GM21360 (cell line): ENCODE results near the gene CAVIN1.
"Not testable (repeated sequence)": the region's sequence is repeated elsewhere in the genome, so short reads cannot be mapped to it uniquely, and the experiment has no call there.

Source experiments
- ATAC-seq: cut with Tn5 transposase; IDR thresholded peaks from one replicate; pipeline ENCODE4 v1.9.1; 2021; ENCODE audit warnings: mild to moderate bottlenecking, moderate library complexity; ENCODE audit not compliant: unreplicated experiment

Gene CAVIN1

DNA sequence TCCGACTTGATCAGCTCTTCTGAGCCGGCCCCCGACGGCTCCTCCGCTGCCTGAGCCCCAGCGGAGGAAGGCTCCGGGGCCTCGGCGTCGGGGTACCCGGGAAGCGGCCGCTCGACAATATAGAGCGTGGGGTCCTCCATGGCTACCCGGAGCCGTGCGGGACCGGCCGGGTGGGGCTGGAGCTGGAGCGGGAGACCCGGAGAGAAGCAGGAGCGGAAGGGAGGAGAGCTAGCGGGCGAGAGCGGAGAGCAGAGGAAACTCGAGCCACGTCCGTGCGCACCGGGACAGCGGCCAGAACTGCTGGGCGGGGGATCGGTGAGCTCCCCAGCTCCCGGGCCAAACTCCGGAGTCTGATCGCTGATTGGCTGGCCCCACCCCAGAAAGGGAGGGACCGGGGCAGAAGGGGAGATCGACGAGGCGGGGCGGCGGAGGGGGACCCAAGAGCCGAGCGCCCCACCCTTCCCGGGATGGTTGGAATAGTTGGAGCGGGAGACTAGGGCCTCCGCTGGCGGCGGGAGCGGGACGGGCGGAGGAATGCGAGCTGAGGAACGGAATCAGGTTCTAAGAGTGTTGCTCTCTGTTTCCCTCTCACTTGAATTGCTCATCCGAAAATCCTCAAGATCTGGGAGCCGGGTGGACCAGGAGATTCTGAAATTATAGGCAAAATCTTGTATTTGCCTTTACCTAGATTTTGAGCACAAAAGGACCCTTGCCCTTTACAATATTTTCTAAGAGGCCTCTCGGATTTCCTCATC, at the start of gene CAVIN1:
Gene CAVIN1, minus strand, starts transcription at position 299 of the 755 bp plus-strand sequence. Its CDS starts 159 bp downstream, at position 140.
- no peak for ATAC-seq

DNA sequence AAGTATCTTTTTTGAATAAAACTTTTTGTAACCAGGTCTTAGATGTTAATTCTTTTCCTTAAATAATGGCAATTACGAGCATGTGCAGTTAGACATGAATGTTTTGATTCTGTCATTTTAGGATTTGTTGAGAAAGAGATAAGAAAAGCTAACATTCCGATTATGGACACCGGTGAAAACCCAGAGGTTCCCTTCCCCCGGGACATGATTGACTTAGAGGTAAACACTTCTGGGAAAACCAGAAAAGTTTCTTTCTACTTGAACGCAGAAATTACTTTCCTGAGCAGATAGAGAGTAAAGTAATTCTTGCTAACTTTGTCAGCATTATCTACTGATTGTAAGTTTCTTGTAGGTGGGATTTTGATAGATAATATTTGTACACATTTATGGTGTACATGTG, 44.8 kb upstream of the CAVIN1 start:
- ATAC-seq, result no peak

GRCh38 chr17:42463976-42464400, 40.9 kb upstream of the CAVIN1 start:
- ATAC-seq, result no peak

GRCh38 chr17:42460371-42460770, 37.3 kb upstream of the CAVIN1 start:
- no peak for ATAC-seq

DNA sequence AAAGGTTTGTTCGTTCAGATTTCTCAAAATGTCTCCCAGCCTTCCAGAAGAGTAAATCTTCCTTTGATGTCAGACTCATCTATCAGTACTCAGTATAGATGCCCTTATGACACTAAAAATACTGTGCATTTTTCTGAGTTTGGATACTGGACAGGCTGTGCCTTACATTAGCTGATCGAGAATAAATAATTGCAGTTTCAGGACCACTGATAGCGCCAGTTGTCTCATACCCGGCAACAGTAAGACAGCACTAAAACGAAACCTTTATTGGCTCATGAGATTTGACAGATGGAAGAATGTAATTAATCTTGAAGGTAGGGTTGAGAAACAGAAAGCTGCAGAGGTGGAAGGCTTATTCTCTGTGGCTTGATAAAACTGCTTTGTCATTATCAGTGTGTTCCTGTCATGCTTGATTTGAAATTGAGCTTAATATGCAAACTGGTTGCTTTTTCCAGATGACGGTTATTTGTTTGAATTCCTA, 36.8 kb upstream of the CAVIN1 start:
- ATAC-seq, result no peak

- ATAC-seq, result no peak
These were observed 36.3 kb upstream of the CAVIN1 start for GRCh38 chr17:42459256-42459800.

DNA sequence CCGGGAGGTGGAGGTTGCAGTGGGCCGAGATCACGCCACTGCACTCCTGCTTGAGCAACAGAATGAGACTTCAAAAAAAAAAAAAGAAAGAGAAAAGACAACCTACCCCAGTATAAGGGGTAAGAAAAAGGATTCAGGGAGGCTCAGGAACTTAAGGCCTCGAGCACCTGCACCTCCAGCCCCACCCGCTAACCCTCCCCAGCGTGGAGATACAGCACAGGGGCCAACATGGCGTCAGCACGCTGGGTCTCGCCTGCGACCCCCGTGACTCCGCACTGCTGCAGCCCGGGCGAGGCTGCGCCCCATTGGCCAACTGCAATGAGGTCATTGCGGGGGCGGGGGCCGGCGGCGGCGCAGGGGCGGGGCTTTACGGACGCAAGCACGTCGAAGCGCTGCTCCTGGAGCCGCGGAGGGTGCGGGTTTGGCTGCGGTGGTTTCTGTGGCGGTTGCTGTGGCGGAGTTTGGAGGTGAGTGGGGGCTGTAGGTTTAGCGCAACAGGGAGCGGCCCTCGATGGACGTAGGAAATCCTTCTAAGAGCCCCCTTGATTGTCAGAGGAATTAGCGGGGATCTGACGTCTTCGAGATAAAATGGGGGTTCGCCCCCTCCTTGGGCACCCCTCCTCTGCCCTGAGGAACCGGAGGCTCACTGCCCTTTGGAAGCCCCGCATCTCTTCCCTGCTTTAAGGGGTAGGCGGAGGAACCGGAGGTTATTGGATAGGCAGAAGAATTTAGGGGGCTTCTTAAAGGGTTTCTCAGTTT, 35.6 kb upstream of the CAVIN1 start, which contains the start of gene ATP6V0A1:
Gene ATP6V0A1, plus strand, starts transcription at position 382 of the 759 bp plus-strand sequence. CDS start 2,017 bp downstream, outside the sequence.
- peak; percentile 75 for ATAC-seq

DNA sequence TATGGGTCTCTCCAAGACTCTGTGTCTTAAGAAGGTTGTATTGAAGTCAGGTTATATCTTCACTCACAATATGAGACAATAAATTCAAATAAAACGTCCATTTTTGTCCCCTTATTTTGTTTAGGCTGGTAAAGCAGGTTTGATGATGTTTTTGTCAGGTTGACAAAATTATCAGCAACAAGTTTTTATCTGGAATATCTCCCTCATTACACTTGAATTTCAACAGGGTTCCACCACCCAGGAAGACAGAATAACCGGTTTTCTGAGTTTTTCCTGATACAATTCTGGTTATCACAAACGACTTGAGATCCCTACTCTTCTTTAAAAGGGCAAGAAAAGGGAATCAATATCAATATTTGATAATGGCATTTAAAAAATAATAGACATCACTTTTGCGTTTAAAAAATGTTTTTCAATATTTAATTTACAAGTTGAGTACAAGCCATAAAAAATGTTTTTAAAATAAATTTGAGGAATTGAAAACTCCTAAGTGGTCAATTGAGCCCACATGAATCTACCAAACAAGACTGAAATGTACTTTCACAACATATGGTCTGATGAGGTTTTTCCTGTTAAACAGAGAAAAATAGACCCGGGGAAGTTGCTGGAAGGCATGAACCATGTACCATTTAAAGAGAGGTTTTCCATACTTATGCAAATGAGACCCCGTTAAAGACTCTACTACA, 34.2 kb upstream of the CAVIN1 start:
- no peak for ATAC-seq

GRCh38 chr17:42456223-42457106, 33.4 kb upstream of the CAVIN1 start:
- ATAC-seq, result no peak

- not testable (repeated sequence) for ATAC-seq
These were observed 31.9 kb upstream of the CAVIN1 start for GRCh38 chr17:42454987-42455386.

DNA sequence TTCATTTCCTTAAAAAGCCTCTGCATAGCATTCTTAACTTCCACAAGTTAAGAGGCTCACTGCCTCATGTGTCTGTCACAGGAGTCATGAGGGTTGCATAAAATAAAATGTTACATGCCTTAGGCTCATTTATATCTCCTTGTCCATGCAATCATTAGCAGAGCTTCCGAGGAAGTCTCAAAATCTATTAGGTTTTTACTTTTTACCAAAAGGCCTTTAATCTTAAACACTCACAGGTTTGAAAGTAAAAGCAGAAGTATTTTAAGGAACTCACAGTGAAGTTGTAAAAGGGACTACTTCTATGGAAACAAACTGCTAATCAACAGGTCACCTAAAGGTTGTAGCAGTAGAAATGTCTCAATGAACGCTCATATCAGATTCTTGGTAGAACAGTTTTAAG, 30.4 kb upstream of the CAVIN1 start:
- ATAC-seq, result no peak

DNA sequence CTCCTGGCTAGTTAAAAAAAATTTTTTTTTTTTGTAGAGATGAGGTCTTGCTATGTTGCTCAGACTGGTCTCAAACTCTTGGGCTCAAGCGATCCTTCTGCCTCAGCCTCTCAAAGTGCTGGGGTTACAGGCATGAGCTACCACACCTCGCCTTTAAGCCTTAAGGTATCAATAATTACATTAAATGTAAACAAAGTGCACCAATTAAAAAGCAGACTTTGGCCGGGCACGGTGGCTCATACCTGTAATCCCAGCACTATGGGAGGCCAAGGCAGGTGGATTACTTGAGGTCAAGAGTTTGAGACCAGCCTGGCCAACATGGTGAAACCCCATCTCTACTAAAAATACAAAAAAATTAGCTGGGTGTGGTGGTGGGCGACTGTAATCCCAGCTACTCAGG, 28.2 kb upstream of the CAVIN1 start:
- ATAC-seq, result not testable (repeated sequence)

GRCh38 chr17:42449838-42450237, 26.8 kb upstream of the CAVIN1 start:
- ATAC-seq, result not testable (repeated sequence)

GRCh38 chr17:42449176-42449575, 26.1 kb upstream of the CAVIN1 start:
- not testable (repeated sequence) for ATAC-seq

- no peak for ATAC-seq
These were observed 19.1 kb upstream of the CAVIN1 start for GRCh38 chr17:42442196-42442565.

DNA sequence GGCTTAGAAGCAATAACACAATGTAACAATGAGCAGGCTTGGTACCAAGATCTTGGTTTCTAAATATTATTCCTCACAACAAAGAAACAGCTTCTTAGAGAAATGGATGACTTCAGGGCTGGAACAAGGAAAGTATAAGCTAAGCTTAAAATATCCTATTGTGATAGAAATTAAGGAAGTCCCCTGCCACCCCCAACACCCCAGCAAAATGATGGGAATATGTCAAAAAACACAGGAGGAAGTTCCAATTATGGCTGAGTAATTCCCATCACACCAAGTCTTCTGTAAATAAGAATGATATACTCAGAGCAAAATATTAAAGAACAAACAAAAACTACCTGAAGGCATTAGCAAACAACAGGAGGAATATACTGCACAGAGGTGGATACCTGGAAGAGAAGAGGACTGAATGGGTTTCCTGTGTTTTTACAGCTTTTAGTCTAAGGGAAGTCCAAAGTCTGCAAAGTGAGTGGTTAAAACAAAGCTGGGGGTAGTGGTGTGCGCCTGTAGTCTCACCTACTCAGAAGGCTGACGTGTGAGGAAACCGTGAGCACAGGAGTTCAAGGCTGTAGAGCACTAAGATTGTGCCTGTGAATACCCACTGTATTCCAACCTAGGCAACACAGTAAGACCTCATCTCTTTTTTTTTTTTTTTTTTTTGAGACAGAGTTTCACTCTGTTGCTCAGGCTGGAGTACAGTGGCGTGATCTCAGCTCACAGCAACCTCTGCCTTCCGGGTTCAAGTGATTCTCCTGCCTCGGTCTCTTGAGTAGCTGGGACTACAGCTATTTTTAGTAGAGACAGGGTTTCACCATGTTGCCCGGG, 18.5 kb upstream of the CAVIN1 start:
- ATAC-seq, result no peak

DNA sequence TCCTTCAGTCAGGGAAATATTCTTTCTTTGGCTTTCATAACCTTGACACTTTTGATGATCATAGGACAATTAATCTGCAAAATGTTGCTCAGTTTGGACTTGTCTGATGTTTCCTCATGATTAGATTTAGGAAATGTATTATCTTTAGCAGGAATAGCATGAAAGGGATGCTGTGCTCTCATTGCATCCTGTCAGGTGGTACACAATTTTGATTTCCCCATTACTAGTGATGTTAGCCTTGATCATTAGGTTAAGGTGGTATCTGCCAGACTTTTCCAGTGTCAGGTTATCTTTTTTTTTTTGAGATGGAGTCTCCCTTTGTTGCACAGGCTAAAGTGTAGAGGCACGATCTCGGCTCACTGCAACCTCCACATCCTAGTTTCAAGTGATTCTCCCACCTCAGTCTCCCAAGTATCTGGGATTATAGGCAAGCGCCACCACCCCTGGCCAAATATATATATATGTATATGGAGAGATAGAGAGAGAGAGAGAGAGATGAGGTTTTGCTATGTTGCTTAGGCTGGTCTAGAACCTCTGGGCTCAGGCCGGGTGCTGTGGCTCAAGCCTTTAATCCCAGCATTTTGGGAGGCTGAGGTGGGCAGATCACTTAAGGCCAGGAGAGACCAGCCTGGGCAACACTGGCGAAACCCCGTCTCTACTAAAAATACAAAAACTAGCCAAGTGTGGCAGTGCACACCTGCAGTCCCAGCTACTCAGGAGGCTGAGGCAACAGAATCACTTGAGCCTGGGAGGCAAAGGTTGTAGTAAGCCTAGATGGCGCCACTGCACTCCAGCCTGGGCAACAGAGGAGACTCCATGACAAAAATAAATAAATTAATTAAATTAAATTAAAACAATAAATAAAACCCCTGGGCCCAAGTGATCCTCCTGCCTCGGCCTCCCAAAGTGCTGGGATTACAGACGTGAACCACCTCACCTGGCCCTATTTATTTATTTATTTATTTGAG, 15.8 kb upstream of the CAVIN1 start:
- ATAC-seq, result no peak

- no peak for ATAC-seq
These were observed 13.3 kb upstream of the CAVIN1 start for GRCh38 chr17:42436391-42436790.
